Activated CD4-positive, alpha-beta T cell treated with anti-CD3 and anti-CD28 coated beads for 4 hours (primary cell): ENCODE results near the gene ADGRA3.

Experiments used
- DNase-seq, 2 donors: peaks; one replicate each; pipeline ENCODE4 v3.0.0-alpha.2; 2020

The ADGRA3 gene

GRCh38 chr4:22510750-22511149 lies 5.1 kb downstream of the ADGRA3 start:
- DNase-seq, result no peak

GRCh38 chr4:22508376-22508775 lies 7.5 kb downstream of the ADGRA3 start:
- no peak for DNase-seq

DNA sequence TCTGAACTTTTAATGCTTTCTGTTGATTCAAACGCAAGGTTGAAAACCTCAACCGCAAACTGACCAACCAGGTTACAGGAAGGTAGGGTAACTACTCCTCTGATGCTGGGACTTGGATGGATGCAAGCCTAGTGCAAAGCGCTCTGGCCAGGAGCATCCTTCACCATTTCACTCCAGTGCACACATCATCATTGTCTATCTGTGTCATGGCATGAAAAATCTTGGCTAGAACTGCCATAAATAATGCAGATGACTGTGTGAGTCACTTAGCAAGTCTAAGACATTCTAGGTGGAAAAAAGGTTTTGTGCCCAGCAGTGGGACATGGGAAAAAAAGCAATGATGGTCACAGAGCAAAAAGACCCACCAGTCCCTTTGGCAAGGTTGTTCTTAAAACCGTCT lies 10.9 kb downstream of the ADGRA3 start:
- no peak for DNase-seq

GRCh38 chr4:22504447-22504846 lies 11.4 kb downstream of the ADGRA3 start:
- no peak for DNase-seq

GRCh38 chr4:22502895-22503814 lies 12.7 kb downstream of the ADGRA3 start:
- DNase-seq, result no peak

GRCh38 chr4:22501715-22502095 lies 14.2 kb downstream of the ADGRA3 start:
- DNase-seq, result no peak

- no peak for DNase-seq
These were observed 14.8 kb downstream of the ADGRA3 start for GRCh38 chr4:22500831-22501714.

DNA sequence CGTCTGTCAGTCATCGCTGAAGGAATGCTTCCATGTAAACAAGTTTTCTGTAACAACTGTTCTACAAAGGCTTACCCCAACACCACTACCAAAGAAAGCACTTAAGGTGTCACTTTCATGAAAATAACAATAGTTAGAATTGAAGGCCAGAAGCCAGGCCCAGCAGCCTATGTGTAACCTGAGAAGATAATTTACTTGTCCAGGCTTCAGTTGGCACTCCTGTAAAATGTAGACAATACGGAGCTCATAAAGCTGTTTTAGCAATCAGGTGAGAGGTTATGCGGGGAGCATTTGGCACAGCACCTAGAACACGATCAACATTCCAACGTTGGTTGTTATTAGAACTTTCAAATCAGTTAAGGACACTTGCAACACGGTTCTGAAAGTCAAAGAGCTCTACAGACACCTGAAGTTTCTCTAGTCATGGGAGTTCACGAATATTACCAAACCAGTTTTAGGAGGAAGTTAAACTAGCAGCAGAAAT lies 15.7 kb downstream of the ADGRA3 start:
- DNase-seq, result no peak

DNA sequence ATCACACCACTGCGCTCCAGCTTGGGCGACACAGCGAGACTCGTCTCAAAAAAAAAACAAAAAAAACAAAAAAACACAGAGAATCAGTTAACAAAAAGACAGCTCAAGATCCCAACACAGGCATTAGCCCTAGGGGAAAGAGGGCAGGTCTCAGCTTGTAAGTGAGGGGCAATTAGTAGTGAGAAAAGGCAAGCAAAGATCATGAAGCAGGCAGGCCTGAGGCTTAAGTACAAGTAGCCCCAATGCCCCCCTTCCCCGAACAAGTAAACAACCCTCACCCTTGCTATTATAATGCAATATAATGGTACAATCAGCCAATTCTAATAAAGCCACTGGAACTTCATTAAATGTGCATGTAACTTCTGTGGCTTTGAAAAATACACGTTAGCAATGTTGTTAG lies 17.0 kb downstream of the ADGRA3 start:
- DNase-seq, result no peak

- DNase-seq, result no peak
These were observed 19.6 kb downstream of the ADGRA3 start for GRCh38 chr4:22496165-22496813.

GRCh38 chr4:22493523-22493922 lies 22.3 kb downstream of the ADGRA3 start:
- no peak for DNase-seq

GRCh38 chr4:22492987-22493386 lies 22.9 kb downstream of the ADGRA3 start:
- no peak for DNase-seq

DNA sequence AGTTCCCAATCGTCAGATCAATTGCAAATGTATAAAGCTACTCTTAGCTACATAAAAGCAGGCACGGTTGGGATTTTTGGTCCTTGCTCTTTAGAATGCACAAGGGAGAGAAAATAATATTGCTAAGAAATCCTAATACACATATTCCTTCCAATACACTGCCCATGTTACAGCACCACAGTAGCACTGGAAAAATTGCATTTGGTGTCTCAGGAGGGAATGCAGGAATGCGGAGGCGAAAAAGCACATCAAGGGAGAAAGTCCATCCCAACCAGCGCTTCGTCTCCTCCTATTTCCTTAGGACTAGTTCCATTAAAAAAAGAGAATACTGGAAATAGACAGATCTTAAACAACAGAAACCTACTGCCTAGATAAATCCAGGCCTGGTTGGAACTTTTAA lies 23.9 kb downstream of the ADGRA3 start:
- DNase-seq, result no peak

GRCh38 chr4:22490718-22491315 lies 25.0 kb downstream of the ADGRA3 start:
- no peak for DNase-seq

- DNase-seq, result no peak
These were observed 27.8 kb downstream of the ADGRA3 start for GRCh38 chr4:22488106-22488505.

- DNase-seq, result no peak
These were observed 28.5 kb downstream of the ADGRA3 start for GRCh38 chr4:22487328-22487727.

DNA sequence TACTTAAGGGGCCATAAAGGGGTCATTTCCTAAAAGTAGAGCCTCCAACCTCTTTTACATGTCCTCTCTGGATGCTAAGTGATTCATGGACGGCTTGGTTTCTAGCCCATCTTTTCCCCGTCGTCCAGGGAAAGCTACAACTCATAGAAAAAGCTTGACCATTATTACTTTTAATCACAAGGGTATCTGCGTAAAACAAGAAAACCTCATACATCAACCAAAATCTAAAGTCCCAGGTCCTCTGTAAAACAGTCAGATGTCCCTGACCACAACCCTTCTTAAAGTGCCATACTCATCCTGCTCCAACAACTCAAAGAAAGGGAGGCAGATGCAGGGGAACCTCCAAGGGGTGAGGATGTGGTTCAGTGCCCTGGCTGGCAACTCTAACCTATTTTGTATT lies 29.6 kb downstream of the ADGRA3 start:
- DNase-seq, result no peak

- DNase-seq, result no peak
These were observed 30.1 kb downstream of the ADGRA3 start for GRCh38 chr4:22485737-22486136.

- no peak for DNase-seq
These were observed 32.3 kb downstream of the ADGRA3 start for GRCh38 chr4:22483551-22483981.

DNA sequence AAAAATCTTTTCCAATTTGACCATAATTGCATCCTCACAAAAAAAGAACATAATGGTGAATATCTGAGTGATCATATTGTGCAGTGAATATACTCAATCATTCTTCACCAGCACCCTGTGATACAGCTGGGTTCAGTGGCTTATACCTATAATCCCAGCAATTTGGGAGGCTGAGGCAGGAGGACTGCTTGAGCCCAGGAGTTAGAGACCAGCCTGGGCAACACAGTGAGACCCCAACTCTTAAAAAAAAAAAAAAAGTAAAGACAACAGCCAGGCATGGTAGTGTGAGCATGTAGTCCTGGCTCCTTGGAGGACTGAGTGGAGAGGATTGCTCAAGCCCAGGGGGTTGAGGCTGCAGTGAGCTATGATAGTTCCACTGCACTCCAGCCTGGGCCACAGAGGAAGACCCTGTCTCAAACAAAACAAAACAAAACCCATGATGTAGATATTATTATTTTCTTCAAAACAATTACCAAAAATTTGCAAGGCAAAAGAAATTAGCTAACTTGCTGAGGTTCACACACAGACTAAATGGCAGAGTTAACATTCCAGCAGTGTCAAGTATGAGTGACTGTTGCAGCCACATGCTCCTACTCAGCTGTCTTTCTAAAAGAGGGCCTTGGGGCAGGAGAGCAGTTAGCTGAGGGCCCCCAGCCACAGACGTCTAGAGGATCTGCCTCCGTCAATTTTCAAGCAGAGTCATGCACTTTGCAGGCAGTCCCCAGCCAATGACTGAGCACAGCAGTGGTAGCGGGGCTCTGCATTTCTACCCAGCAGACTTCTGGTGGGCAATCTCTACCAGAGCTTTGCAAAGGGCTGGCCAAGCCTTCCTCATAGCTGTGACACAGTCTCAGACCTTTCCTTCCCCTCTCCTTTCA lies 33.4 kb downstream of the ADGRA3 start:
- no peak for DNase-seq

GRCh38 chr4:22480675-22481327 lies 35.1 kb downstream of the ADGRA3 start:
- no peak for DNase-seq
